Bronchus fibroblast of lung (primary cell): ENCODE results near the gene PAK1IP1. TPM values are rescaled to one million over a fixed set of nuclear protein-coding genes. Genes with fewer than 3 reads are reported as not detected.

Experiments
- total RNA-seq: library from RNA; depleted of rRNA; stranded (reverse); fragments of >200 nt; gene quantifications from 2 replicates; pipeline ENCODE4 v1.2.3, GENCODE V29; 2015

Gene PAK1IP1, protein sequence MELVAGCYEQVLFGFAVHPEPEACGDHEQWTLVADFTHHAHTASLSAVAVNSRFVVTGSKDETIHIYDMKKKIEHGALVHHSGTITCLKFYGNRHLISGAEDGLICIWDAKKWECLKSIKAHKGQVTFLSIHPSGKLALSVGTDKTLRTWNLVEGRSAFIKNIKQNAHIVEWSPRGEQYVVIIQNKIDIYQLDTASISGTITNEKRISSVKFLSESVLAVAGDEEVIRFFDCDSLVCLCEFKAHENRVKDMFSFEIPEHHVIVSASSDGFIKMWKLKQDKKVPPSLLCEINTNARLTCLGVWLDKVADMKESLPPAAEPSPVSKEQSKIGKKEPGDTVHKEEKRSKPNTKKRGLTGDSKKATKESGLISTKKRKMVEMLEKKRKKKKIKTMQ
- 15.3 and 16.8 TPM in 2 replicates for total RNA-seq

GRCh38 chr6:10694302-10695085 is at the start of gene PAK1IP1, which contains the start of gene C6orf52:
Gene PAK1IP1, plus strand, starts transcription at chr6:10694972. Its CDS starts 14 bp downstream, at chr6:10694986.
Gene C6orf52, minus strand, starts transcription at chr6:10694616. Its CDS starts 7,066 bp downstream, at chr6:10687550.

DNA sequence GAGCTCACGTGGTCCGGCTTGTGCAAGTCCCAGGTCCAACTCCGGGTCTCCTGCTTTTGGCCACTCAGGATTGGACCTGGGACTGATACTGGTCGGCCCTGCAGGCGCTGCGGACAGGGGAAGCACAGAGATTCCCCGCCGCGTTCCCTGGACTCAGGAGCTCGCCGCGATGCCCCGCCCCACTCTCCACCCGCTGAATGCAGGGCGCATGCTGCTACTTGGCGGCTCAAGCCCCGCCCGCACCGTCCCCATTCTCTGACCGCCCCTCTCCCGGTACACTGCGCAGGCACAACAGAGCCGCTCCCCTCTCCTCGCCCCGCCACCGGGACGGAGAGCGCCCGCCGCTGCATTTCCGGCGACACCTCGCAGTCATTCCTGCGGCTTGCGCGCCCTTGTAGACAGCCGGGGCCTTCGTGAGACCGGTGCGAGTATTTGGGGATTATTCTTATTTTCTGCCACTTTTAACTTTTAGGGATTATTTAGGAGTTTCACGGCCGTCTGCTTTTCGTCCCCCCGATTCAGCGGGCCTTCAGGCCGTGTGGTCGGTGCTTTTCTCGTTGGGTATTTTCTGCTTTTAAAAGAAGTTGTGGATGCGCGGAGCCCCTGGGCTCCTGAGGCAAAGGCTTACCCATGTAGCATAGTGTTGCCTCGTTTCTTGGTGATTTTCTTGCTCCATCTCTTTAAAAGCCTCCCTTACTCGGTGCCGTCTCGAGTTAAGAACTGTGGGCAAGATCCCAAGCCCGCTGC is 28.2 kb downstream of the PAK1IP1 start, which contains the start of gene TMEM14C:
TSS of gene TMEM14C (plus strand) at position 251 of the 747 bp plus-strand sequence. CDS start 1,544 bp downstream, outside the sequence.

GRCh38 chr6:10747251-10747972 is 52.6 kb downstream of the PAK1IP1 start, which contains the start of gene TMEM14B:
Gene TMEM14B, plus strand, starts transcription at chr6:10747805. Its CDS starts 1,441 bp downstream, at chr6:10749246.

Other genes starting within 250 kb of the PAK1IP1 start
- gene GCNT2, start 173.6 kb upstream of the PAK1IP1 start, total RNA-seq, result 0.15 and 0.17 TPM in 2 replicates
- gene C6orf52, start 356 bp upstream of the PAK1IP1 start, total RNA-seq, result 0.84 and 0.89 TPM in 2 replicates
- 151 and 160 TPM in 2 replicates for gene TMEM14C, start 28.1 kb downstream of the PAK1IP1 start, total RNA-seq
- gene TMEM14B, start 52.8 kb downstream of the PAK1IP1 start, total RNA-seq, result 106 and 126 TPM in 2 replicates
- gene MAK, start 143.6 kb downstream of the PAK1IP1 start, total RNA-seq, result 0.15 TPM in 1 of 2 replicates, not detected in the other
- gene GCM2, start 187.1 kb downstream of the PAK1IP1 start, total RNA-seq, result not detected in 2 replicates
- gene SYCP2L, start 192.1 kb downstream of the PAK1IP1 start, total RNA-seq, result under 0.01 and 0.30 TPM in 2 replicates